Transverse colon (tissue), 4 donors: ENCODE measurements around the gene RINL. TPM values are rescaled to one million over a fixed set of nuclear protein-coding genes. Genes with fewer than 3 reads are reported as not detected.

Source experiments
- DNase-seq: peaks from one replicate; pipeline ENCODE4 v3.0.0-alpha.2; 2019
- H3K27ac ChIP-seq, 4 donors: fragments of 200-600 bp; sonication (generic); 2 replicates each; pipeline ENCODE4 v1.5.1; 2016 to 2018; ENCODE audit warnings: inconsistent platforms in 4 of 4
- H3K27me3 ChIP-seq: fragments of 200-600 bp; sonication (generic); 2 replicates; pipeline ENCODE4 v1.5.1; 2017; ENCODE audit warnings: inconsistent platforms
- H3K36me3 ChIP-seq, 4 donors: fragments of 200-600 bp; sonication (generic); 2 replicates each; pipeline ENCODE4 v1.5.1; 2017 to 2019; ENCODE audit warnings: inconsistent platforms in 4 of 4
- H3K4me1 ChIP-seq, 4 donors: fragments of 200-600 bp; sonication (generic); 2 replicates each; pipeline ENCODE4 v1.5.1; 2017 to 2020; ENCODE audit warnings: inconsistent platforms in 4 of 4
- H3K4me3 ChIP-seq, 4 donors: fragments of 200-600 bp; sonication (generic); 1 replicate in 1 of 4; 2 replicates in 3 of 4; pipeline versions ENCODE4 v1.5.1 to v1.6.1; 2017 to 2019; ENCODE audit warnings: inconsistent platforms in 4 of 4
- H3K9me3 ChIP-seq, 2 donors: fragments of 200-600 bp; sonication (generic); 2 replicates each; pipeline ENCODE4 v1.5.1; 2017 to 2019; ENCODE audit warnings: inconsistent platforms in 2 of 2
- CTCF ChIP-seq, 5 experiments: fragments of 200-600 bp in 3 of 5; fragments of 450-650 bp in 2 of 5; sonication (generic) in 3 of 5; IDR thresholded peaks; 1 replicate in 2 of 5; 2 replicates in 3 of 5; pipeline ENCODE4 v1.5.1; 2016 to 2017; ENCODE audit warnings: antibody characterized with exemption in 5 of 5, inconsistent platforms in 3 of 5, mild to moderate bottlenecking in 2 of 5, moderate library complexity in 1 of 5
- EP300 ChIP-seq: sonication (generic); formaldehyde crosslinking; IDR thresholded peaks from one replicate; pipeline ENCODE4 v1.6.1; 2017; ENCODE audit warnings: antibody characterized with exemption, low read depth
- POLR2A ChIP-seq: fragments of 450-650 bp; IDR thresholded peaks from one replicate; pipeline ENCODE4 v1.6.1; 2016; ENCODE audit warnings: antibody characterized with exemption, mild to moderate bottlenecking, moderate library complexity
- POLR2AphosphoS5 ChIP-seq, 3 donors: sonication (generic); formaldehyde crosslinking; IDR thresholded peaks; one replicate each; pipeline ENCODE4 v1.6.1; 2016; ENCODE audit warnings: antibody characterized with exemption in 3 of 3
- WGBS, 2 donors: methylation state at CpG; one replicate each; pipeline ENCODE4 v1.1.5; 2018; ENCODE audit warnings: low coverage in 1 of 2; 5-methylcytosine and 5-hydroxymethylcytosine counted together
- in situ Hi-C, 4 donors: fragments of 200-750 bp; cut with MboI; loops; one replicate each; pipeline versions ENCODE4 v1.15.0 to v1.15.1; 2017; ENCODE audit warnings: low sequenced_read_pairs in 3 of 4, low pct_ligation_motif_present in 1 of 4, low pct_unique_long_range_greater_than_20kb in 1 of 4
- intact Hi-C: fragments of 100-400 bp; cut with DNase I; formaldehyde crosslinking; loops from one replicate; pipeline ENCODE4 v1.15.1; 2023; ENCODE audit warnings: low total_unique reads
- total RNA-seq, 4 donors: library from RNA; depleted of rRNA; stranded (reverse); fragments of >200 nt; gene quantifications; one replicate each; pipeline ENCODE4 v1.1.0, GENCODE V29; 2016

Gene RINL
- total RNA-seq, 4 donors from 2014 or later: 1.8 to 7.0 (median 3.6) TPM

GRCh38 chr19:38880882-38881609, 3.0 kb upstream of the RINL start:
- Histone ChIP-seq H3K4me1 (peaks cover 5 to 20% (median 11%) of the 10 kb centered on the region in 4 donors), H3K27me3 (no peaks in the 10 kb centered on the region), H3K9me3 (no peaks in the 10 kb centered on the region), H3K36me3 (peaks cover 0 to 6% (median 0%) of the 10 kb centered on the region in 4 donors), H3K4me3 (no peak overlapping the region), H3K27ac (no peak overlapping the region)
- intact Hi-C loops: no loop called here
- TF ChIP-seq POLR2AphosphoS5 (IDR thresholded peaks at IDR 0.05): no peak
- TF ChIP-seq POLR2A: no peak
- TF ChIP-seq CTCF (IDR thresholded peaks at IDR 0.05): no peak
- TF ChIP-seq EP300: no peak
- WGBS, 2 donors: 90 to 94% methylated on average over 2 to 16 of the region's 19 CpGs
- DNase-seq: no peak
- in situ Hi-C loops: no loop called here

- peaks cover 5 to 20% (median 11%) of the 10 kb centered on the region in 4 donors for H3K4me1 ChIP-seq
- in situ Hi-C loops (no loop called here), intact Hi-C loops (no loop called here)
- H3K36me3 ChIP-seq: peaks cover 0 to 6% (median 0%) of the 10 kb centered on the region in 4 donors
- DNase-seq: no peak
- TF ChIP-seq CTCF (IDR thresholded peaks at IDR 0.05): no peak
- TF ChIP-seq POLR2A: no peak
- TF ChIP-seq POLR2AphosphoS5 (IDR thresholded peaks at IDR 0.05): no peak
- no peak for TF ChIP-seq EP300
- no peak overlapping the region for H3K27ac ChIP-seq
- H3K27me3 ChIP-seq: no peaks in the 10 kb centered on the region
- no peaks in the 10 kb centered on the region for H3K9me3 ChIP-seq
- no peak overlapping the region for H3K4me3 ChIP-seq
- 95% methylated on average over 19 of the region's 19 CpGs; no CpG with 5 or more reads in 1 of the 2 donors for WGBS, 2 donors
Measured at GRCh38 chr19:38880076-38880881, 2.2 kb upstream of the RINL start.

GRCh38 chr19:38879400-38879751, 1.3 kb upstream of the RINL start:
- no peak overlapping the region for H3K4me3 ChIP-seq
- H3K36me3 ChIP-seq: peaks cover 0 to 6% (median 0%) of the 10 kb centered on the region in 4 donors
- 64 to 73% methylated on average over 3 to 11 of the region's 11 CpGs for WGBS, 2 donors
- H3K9me3 ChIP-seq: no peaks in the 10 kb centered on the region
- in situ Hi-C loops: no loop called here
- peaks cover 5 to 20% (median 11%) of the 10 kb centered on the region in 4 donors for H3K4me1 ChIP-seq
- intact Hi-C loops: no loop called here
- peak overlapping the region in 2 of 4 donors; percentile 63 to 73 for H3K27ac ChIP-seq
- no peak for DNase-seq
- no peaks in the 10 kb centered on the region for H3K27me3 ChIP-seq
- TF ChIP-seq EP300 (no peak), POLR2AphosphoS5 (IDR thresholded peaks at IDR 0.05) (no peak), POLR2A (no peak), CTCF (IDR thresholded peaks at IDR 0.05) (no peak)
